ENCODE results near the gene NPTN. TPM values are rescaled to one million over a fixed set of nuclear protein-coding genes. Genes with fewer than 3 reads are reported as not detected.

Gene NPTN
- total RNA-seq, 1 experiment from 2014 or later, result 164 TPM

DNA sequence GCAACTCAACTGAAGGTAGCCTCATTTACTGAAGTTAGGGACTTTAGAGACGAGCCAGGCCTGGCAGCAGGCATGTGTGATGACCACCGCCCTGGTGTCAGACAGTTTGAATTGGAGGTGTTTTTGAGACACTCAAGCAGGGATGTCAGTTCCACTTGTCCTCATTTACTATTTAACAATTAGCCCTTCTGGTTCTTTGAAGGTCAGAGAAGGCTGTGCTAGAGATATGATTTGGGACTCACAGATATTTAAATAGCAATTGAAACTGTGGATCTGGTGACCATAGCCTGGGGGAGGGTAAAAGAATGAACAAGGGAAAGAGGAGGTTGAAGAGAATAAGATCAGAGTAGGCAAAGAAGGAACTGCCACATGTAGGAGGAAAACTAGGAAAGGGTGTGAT, 115.6 kb downstream of the NPTN start:
- CTCF ChIA-PET, result no interaction called here
- POLR2A ChIA-PET (ENCODE audit: unreplicated experiment), result interaction anchor here (0.6 kb wide), 1 partner anchor 13 kb away, joined by 3 read pairs; no protein-coding TSS in a partner anchor
- TF ChIP-seq CTCF (conservative IDR thresholded peaks at IDR 0.05; ENCODE audit: low read depth, low read length), result no peak
- no peak for TF ChIP-seq EZH2phosphoT487 (IDR thresholded peaks at IDR 0.05; ENCODE audit: borderline replicate concordance, low read length)
- TF ChIP-seq EZH2 (IDR thresholded peaks at IDR 0.05; ENCODE audit: low read length, unreplicated experiment), result no peak

GRCh38 chr15:73515527-73515926, 117.7 kb downstream of the NPTN start:
- Histone ChIP-seq H3K36me3 (ENCODE audit: low read depth, low read length) (no peaks in the 10 kb centered on the region), H3K27ac (ENCODE audit: low read length) (no peak overlapping the region), H3K4me1 (ENCODE audit: insufficient read depth, low read length) (no peaks in the 10 kb centered on the region), H3K4me3 (ENCODE audit: low read length) (no peak overlapping the region), H3K9me2 (replicated peaks; ENCODE audit: low read length) (no peaks in the 10 kb centered on the region), H4K20me1 (ENCODE audit: low read length) (no peaks in the 10 kb centered on the region), H3K9ac (ENCODE audit: low read length) (no peak overlapping the region), H3K4me2 (ENCODE audit: low read length) (no peak overlapping the region), H3K79me2 (ENCODE audit: low read length) (no peaks in the 10 kb centered on the region), H3K9me3 (ENCODE audit: low read length) (no peaks in the 10 kb centered on the region), H2AFZ (ENCODE audit: low read length) (no peak overlapping the region), H3K27me3 (ENCODE audit: low read length) (no peaks in the 10 kb centered on the region), H3F3A (ENCODE audit: low read length, unreplicated experiment) (no peaks in the 10 kb centered on the region)
- ChIA-PET CTCF (no interaction called here), POLR2A (ENCODE audit: unreplicated experiment) (no interaction called here)
- intact Hi-C loops (cut with micrococcal nuclease), result no loop called here
- ATAC-seq (no peak), DNase-seq (no peak)
- TF ChIP-seq CTCF (conservative IDR thresholded peaks at IDR 0.05; ENCODE audit: low read depth, low read length), result no peak
- no peak for TF ChIP-seq EZH2phosphoT487 (IDR thresholded peaks at IDR 0.05; ENCODE audit: borderline replicate concordance, low read length)
- no peak for TF ChIP-seq EZH2 (IDR thresholded peaks at IDR 0.05; ENCODE audit: low read length, unreplicated experiment)
- no TSS peak for BruUV-seq (replicated peaks)

More for the DNA sequence above, 115.6 kb downstream of the NPTN start:
- no peak overlapping the region for H3K9ac ChIP-seq (ENCODE audit: low read length)
- no TSS peak for BruUV-seq (replicated peaks)
- H2AFZ ChIP-seq (ENCODE audit: low read length), result no peak overlapping the region
- no peaks in the 10 kb centered on the region for H3K27me3 ChIP-seq (ENCODE audit: low read length)
- ATAC-seq, result no peak
- no peaks in the 10 kb centered on the region for H3K9me3 ChIP-seq (ENCODE audit: low read length)
- H3K79me2 ChIP-seq (ENCODE audit: low read length), result no peaks in the 10 kb centered on the region
- no peaks in the 10 kb centered on the region for H3F3A ChIP-seq (ENCODE audit: low read length, unreplicated experiment)
- no peaks in the 10 kb centered on the region for H3K36me3 ChIP-seq (ENCODE audit: low read depth, low read length)
- H4K20me1 ChIP-seq (ENCODE audit: low read length), result no peaks in the 10 kb centered on the region
- no peaks in the 10 kb centered on the region for H3K4me1 ChIP-seq (ENCODE audit: insufficient read depth, low read length)
- no peak overlapping the region for H3K4me2 ChIP-seq (ENCODE audit: low read length)
- no peak for DNase-seq
- H3K27ac ChIP-seq (ENCODE audit: low read length), result no peak overlapping the region
- H3K4me3 ChIP-seq (ENCODE audit: low read length), result no peak overlapping the region
- intact Hi-C loops (cut with micrococcal nuclease), result no loop called here
- no peaks in the 10 kb centered on the region for H3K9me2 ChIP-seq (replicated peaks; ENCODE audit: low read length)

Other genes with a start within 250 kb of the NPTN start
- not detected in 2 replicates for gene REC114, start 190.2 kb downstream of the NPTN start, total RNA-seq (2014; rRNA removed)
- gene CD276, start 51.0 kb upstream of the NPTN start, total RNA-seq (2014; rRNA removed), result 85.3 and 85.6 TPM in 2 replicates
- gene INSYN1, start 120.0 kb upstream of the NPTN start, total RNA-seq (2014; rRNA removed), result not detected in 2 replicates
- gene TBC1D21, start 240.2 kb upstream of the NPTN start, total RNA-seq (2014; rRNA removed), result not detected in 2 replicates

All from PC-3 (cell line).